ENCODE results near the gene RCAN2.

RCAN2 gene

GRCh38 chr6:46174904-46175303 lies 316.3 kb downstream of the RCAN2 start:
- H3K9ac ChIP-seq (ENCODE audit: low read length): no peak overlapping the region
- H3K4me3 ChIP-seq (ENCODE audit: low read length): no peak overlapping the region
- DNase-seq (ENCODE audit: low read depth): no peak
- peaks cover 5% of the 10 kb centered on the region for H3K4me1 ChIP-seq (ENCODE audit: control insufficient read depth, insufficient read depth, low read length)
- H3K27me3 ChIP-seq (replicated peaks; ENCODE audit: control insufficient read depth, insufficient read depth, low read length): no peaks in the 10 kb centered on the region
- no peaks in the 10 kb centered on the region for H3K36me3 ChIP-seq (ENCODE audit: control insufficient read depth, insufficient read depth, low read length, severe bottlenecking)
- H3K9me3 ChIP-seq (ENCODE audit: control insufficient read depth, low read length): no peaks in the 10 kb centered on the region

GRCh38 chr6:46172176-46172575 lies 319.1 kb downstream of the RCAN2 start:
- Histone ChIP-seq H3K9ac (ENCODE audit: low read length) (no peak overlapping the region), H3K9me3 (ENCODE audit: control insufficient read depth, low read length) (no peaks in the 10 kb centered on the region), H3K36me3 (ENCODE audit: control insufficient read depth, insufficient read depth, low read length, severe bottlenecking) (no peaks in the 10 kb centered on the region), H3K4me3 (ENCODE audit: low read length) (no peak overlapping the region), H3K4me1 (ENCODE audit: control insufficient read depth, insufficient read depth, low read length) (peaks cover 7% of the 10 kb centered on the region), H3K27me3 (replicated peaks; ENCODE audit: control insufficient read depth, insufficient read depth, low read length) (no peaks in the 10 kb centered on the region)
- no peak for DNase-seq (ENCODE audit: low read depth)

Measured in adipocyte (in vitro differentiated cells).